NK-92 treated with Interleukin-12 subunit alpha and Interleukin-12 subunit beta, amount 100 ng/mL, for 24 hours (cell line): ENCODE results near the gene OGT.
A peak's percentile ranks its signal among the peaks of the same experiment; 100 is the strongest.
"Not testable (repeated sequence)": the region's sequence is repeated elsewhere in the genome, so short reads cannot be mapped to it uniquely, and the experiment has no call there.

Source experiments
- DNase-seq: peaks from one replicate; lab custom pipeline; 2025; lab: John Stamatoyannopoulos, UW

The OGT gene

DNA sequence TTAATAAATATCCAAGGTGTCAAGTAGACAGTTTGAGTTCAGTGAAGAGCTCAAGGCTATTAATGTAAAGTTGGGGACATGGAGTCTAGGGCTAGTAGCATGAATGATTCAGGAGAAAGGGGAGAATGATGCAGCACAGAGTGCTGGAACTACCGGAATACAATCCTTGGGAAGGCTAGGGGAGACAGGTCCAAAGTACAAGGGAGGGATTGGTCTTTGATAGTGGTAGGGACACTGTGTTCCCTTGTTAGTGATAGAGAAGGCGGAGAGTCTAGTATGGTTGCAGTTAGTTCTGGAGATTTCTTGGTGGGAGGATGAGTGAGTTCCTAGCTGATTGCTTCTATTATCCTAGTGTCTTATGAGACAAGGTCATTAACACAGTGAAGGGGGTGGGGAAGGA, 54.0 kb downstream of the OGT start:
- DNase-seq, result no peak

- not testable (repeated sequence) for DNase-seq
Measured at GRCh38 chrX:71593210-71593609, 60.3 kb downstream of the OGT start.

DNA sequence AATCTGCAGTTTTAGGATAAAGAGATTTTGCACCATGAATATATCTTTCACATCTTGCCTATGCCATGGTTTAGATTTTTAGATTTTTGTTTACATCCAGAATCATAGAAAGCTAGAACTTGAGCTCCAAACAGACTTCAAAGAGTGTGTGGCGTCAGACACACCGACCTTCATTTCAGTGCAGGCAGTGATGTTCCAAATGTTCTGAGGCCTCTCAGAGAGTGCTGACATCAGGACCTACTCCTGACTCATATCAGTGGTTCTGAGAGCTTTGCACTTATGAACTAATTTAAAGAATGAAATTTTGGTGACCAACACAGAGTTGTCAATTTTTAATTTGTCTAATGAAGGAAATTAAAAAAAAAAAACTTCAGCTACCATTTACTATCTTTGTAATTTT, 67.1 kb downstream of the OGT start:
- DNase-seq, result no peak

- DNase-seq, result no peak
Measured at GRCh38 chrX:71603618-71604017, 70.7 kb downstream of the OGT start.

DNA sequence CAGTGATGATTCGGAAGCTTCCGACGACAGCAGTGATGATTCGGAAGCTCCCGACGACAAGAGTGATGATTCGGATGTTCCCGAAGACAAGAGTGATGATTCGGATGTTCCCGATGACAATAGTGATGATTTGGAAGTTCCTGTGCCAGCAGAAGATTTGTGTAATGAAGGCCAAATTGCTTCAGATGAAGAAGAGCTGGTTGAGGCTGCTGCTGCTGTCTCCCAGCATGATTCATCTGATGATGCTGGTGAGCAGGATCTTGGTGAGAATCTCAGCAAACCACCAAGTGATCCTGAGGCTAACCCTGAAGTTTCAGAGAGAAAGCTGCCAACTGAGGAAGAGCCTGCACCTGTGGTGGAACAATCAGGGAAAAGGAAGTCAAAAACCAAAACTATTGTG, 71.2 kb downstream of the OGT start:
- no peak for DNase-seq

DNA sequence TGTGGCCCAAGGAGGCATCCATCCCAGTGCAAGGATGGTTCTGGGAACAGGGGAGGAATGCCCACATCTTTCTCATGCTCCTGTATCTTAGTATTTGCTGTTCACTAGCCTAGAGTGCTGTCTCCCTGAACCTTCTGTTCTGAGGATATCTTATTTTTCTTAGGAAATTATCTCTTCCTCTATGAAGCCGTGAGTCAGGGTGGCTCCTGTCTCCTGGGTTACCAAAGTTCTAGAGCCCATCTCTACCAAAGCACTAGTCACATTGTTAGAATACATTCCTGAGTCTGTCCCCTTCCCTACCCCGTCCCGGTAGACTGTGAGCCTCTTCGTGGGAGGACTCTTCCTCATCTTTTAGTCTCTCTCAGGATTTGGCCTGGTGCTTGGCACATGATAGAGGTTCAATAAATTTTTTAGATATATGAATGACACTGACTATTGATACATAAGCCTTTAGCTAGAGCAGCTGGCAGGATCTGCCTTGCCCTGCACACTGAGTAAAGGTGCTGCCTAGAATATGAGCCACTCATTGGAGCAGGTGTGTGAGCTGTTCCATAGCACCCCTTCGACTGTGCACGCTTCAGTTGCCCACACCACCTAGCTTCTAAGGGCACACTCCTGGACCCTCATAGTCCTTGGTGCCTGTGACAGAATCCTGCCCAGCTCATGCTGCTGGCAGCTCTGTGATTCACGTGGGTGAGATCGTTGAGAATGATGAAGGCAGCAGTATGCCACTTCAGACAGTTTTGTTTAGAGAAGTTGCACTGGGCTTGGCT, 72.1 kb downstream of the OGT start:
- no peak for DNase-seq

DNA sequence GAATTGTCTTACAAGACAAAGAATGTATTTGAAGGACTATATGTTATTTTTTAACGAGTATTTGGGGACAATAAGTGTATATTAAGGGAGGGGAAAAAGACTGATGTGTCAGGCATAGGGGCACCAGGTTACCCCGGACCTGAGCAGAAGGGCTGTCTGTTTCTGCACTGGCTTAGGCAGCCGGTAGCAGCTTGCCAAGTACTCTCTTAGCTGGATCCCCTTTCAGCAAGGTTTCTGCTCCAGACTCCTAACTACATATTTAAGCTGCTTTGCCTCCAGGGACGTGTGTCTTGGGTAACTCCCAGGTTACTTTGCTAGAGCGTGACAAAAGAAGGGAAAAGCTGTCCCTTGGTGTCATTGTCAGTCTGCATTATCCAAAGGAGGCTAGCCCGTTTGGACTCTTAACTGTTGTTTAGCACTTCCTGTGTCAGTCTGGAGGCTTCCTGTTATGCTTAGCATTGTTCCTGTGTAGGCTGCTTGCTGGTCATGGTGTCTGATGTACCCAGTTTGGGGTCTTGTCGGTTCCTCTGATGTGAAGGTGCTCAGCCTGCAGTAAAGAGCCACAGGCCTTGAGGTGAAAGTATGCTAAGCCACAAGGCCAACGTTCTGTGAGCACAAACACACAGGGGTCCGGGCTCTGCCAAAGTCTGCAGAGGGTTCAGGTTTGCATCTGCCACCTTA, 73.8 kb downstream of the OGT start:
- DNase-seq, result no peak

- no peak for DNase-seq
Measured at GRCh38 chrX:71607488-71607887, 74.6 kb downstream of the OGT start.

GRCh38 chrX:71609095-71609750, 76.3 kb downstream of the OGT start:
- no peak for DNase-seq

DNA sequence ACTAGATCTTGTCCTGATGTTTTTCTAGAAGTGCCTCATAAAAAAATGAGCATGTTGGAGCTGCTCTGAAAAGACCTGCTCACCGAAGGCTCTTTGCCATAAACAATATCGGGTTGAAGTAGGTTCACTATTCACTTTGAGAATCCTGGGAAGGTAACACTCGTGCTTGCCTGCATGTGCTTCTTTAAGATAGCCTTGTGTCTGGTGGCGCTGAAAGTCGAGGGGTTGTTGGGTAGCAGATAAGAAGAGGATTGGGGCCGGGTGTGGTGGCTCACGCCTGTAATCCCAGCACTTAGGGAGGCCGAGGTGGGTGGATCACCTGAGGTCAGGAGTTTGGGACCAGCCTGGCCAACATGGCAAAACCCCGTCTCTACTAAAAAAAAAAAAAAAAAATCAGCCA, 78.8 kb downstream of the OGT start:
- DNase-seq, result not testable (repeated sequence)

DNA sequence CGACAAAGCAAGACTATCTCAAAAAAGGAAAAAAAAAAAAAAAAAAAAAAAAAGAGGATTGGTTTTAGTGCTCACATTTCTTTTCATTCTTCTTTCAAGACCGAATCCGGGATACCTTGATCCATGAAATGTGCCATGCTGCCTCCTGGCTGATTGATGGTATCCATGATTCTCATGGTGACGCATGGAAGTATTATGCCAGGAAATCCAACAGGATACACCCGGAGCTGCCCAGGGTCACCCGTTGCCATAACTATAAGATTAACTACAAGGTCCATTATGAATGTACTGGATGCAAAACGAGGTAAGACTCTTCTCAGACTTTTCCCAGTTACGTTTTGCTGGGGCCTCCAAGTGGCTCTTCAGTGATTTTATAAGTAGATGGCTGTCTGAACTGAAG, 79.4 kb downstream of the OGT start:
- DNase-seq, result no peak

- no peak for DNase-seq
Measured at GRCh38 chrX:71615056-71615455, 82.2 kb downstream of the OGT start.

DNA sequence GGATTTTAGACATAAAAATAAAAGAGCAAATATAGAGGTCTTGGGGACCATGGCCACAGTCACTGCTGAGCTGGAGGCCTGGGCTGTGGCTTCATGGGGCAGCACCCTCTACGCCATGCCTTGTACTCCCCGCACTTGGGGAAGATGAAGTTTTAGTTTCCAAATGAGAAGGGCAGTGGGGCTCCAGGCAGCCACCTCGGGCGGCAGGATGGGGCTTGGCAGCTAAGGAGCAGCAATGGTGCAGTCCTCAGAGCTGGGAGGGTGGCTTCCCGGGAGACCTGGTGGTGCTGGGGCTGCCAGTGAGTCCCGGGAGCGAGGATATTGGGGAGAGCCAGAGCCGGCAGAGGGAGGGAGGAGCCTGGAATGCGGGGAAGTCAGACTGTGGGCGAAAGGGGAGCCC, 83.0 kb downstream of the OGT start:
- no peak for DNase-seq

DNA sequence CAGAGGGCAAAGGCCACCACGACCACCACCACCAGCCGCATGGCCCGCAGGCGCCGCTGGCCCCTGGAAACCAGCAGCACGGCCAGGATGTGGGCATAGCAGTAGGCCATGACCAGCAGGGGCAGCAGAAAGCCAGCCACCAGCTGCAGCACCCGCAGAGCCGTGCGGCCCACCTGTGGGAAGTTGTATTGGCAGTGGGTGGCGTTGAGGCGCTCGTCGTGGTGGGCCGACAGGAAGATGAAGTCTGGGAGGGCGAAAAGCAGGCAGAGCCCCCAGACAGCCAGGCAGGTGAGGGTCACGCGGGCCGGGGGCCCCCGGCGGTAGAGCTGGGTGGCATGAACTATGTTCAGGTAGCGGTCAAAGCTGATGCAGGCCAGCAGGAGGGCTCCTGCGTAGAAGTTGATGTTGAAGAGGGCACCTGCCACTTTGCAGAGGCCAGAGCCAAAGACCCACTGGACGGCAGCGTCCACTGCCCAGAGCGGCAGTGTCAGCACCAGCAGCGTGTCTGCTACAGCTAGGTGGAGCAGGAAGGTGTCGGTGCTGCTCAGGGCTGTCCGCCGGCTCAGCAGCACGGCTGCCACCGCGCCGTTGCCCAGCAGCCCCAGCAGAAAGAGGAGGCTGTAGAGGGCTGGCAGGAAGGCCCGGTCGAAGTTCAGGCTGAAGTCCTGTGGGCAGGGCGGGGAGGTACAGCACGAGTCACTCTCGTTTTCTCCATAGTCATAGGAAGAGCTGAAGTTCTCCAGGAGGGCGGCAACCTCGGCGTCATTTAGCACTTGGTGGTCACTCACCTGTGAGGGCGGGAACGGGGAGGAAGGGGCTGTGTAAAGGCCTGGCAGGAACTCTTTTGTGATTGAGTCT, 84.0 kb downstream of the OGT start:
- peak; percentile 42 for DNase-seq

- peak; percentile 37 for DNase-seq
Measured at GRCh38 chrX:71617742-71618141, 84.8 kb downstream of the OGT start.

GRCh38 chrX:71618303-71618721, 85.4 kb downstream of the OGT start, which contains the start of gene CXCR3:
Gene CXCR3 (minus strand): TSS chrX:71618511. CDS start chrX:71618449, 62 bp downstream.
- peak; percentile 64 for DNase-seq

DNA sequence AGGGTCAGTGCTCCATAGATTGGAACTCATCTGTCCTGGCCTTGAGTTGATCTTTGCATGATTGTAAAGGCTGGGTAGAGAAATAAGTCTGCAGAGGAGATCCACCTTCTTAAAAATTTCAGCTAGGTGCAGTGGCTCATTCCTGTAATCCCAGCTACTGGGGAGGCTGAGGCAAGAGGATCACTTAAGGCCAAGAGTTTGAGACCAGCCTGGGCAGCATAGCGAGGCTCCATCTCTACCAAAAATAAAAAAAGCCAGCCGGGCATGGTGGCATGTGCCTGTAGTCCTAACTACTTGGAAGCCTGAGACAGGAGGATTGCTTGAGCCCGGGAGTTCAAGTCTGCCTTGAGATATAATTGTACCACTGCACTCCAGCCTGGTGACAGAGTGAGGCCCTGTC, 85.9 kb downstream of the OGT start:
- DNase-seq, result no peak

- no peak for DNase-seq
Measured at GRCh38 chrX:71619193-71619592, 86.3 kb downstream of the OGT start.

DNA sequence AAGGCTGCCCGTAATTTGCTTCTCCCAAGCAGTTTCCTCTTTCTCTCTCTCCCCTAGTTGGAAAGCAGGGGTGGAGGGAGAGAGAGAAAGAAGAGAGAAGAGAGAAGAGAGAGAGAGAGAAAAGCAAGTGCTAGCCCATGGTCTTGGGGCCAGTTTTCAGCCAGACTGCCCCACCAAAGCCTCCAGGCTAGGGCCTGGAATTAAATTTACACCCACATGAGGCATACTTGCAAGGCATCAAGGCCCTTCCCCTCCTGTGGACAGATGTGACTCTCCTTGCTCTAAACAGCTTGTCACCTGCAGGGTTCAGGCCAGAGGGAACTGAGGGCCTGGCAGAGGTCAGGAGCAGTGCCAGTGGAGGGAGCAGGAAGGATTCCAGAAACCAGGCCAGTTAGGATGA, 87.1 kb downstream of the OGT start:
- DNase-seq, result no peak

DNA sequence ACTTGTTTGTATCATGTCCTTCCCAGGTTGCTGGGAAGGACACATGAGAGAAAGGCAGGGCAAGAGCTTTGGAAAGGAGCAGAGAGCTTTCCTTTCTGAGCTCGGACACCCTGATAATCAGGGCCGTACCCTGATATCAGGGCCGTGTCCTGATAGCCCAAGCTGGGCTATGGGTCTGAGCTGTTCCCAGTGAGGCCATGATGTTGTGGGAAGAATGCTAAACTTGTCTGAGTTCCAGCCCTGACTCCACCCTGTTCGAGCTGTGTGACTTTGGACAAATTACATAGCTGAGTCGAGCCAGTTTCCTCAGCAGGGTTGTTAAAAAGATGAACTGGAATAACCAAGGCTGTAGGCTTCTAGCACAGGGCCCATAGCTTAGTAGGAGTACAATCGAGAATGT, 88.7 kb downstream of the OGT start:
- DNase-seq, result no peak

DNA sequence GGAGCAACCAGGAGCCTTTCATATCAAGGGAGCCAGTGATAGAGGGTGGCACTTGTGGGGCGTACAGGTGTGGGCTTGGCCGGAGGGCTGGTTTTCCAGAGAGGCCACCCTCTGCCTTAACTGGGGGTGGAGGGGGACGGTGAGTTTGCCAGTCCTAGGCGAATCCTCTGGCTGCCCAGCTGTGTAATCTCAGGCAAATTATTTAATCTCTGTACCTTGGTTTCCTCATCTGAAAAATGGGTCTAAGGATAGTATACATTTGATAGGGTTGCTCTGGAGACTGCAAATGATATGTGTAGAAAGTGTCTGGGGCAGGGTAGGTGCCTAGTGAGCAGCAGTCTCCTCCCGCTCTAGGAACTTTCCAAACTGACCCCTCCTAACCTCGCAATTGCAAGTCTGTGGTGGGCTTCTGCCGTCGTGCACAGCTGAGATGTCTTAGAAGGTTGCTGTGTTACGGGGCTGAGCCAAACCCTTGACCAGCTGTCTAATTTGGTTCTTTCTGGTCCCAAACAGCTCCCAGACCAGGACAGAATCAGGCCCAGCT, 89.2 kb downstream of the OGT start:
- DNase-seq, result no peak
